ENCODE data around the gene SMIM1.
"Not testable (repeated sequence)": the region's sequence is repeated elsewhere in the genome, so short reads cannot be mapped to it uniquely, and the experiment has no call there.

The SMIM1 gene

DNA sequence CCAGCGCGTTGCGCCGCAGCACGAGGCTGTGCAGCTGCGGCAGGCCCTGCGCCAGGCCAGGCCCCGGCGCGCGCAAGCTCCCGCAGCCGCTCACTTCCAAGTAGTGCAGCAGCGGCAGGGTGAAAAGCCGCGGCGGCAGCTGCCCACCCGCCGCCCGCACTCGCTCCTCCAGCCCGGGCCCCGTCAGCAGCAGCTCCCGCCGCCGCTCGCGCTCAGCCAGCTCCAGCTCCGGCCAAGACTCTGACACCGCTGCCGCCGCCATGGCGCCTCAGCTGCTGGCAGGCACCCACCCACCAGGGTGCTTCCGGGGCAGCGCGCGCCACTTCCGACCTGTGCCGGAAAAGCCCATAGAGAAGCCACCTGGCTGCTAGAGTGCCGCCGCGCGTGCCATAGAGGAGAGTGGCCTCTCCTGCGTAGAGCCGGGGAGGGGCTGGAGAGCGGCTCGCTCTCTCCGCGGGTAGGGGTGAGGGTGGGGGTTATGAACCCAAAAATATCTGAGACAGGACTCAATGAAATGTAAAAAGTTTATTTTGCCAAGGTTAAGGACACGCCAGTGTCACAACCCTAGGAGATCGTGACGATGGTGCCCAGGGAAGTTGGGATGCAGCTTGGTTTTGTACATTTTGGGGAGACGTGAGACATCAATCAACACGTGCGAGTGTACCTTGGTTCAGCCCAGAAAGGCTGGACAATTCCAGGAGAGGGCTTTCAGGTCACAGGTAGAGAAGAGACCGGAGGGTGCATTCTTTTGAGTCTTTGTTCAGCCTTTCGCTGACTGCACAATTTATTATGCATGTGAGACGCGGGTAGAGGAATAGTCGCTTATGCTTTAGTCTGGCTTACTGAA lies 23.9 kb downstream of the SMIM1 start, which contains the start of gene LRRC47:
LRRC47 (minus strand) TSS at position 284 of the 847 bp plus-strand sequence; CDS start at position 262, 22 bp downstream.
- peak; percentile 27 for DNase-seq

DNA sequence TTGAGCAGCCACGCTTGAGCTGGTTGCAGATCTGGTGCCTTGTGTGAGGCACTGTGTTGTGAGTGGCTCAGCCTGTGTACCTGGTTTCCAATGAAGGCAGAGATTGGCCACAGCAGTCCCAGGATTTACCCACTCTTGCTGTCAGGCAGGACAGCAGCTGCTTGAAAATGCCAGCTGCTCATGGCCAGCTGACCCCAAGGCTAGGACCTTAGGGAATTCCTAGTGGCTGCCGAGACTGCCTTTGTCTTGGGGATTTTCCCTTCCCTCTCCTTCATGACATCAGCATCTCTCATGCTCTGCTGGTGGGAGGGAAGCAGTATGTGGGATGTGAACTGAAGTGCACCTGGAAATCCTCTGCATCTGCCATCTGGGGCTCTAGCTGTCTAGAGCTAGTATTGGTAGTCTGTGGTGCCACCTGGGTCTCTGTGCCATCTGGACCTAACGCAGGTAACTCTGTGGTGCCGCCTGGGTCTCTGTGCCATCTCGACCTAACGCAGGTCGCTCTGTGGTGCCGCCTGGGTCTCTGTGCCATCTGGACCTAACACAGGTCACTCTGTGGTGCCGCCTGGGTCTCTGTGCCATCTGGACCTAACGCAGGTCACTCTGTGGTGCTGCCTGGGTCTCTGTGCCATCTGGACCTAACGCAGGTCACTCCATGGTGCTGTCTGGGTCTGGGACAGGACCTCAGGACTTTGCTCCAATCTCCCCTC lies 27.6 kb downstream of the SMIM1 start:
- no peak for DNase-seq

DNA sequence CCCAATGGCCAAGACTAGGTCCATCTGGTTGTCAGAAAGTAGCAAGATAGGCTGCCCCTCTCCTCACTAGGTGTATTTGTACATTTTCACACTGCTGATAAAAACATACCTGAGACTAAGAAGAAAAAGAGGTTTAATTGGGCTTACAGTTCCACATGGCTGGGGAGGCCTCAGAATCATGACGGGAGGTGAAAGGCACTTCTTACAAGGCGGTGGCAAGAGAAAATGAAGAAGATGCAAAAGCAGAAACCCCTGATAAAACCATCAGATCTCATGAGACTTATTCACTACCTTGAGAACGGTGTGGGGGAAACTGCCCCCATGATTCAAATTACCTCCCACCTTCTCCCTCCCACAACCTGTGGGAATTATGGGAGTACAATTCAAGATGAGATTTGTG lies 28.2 kb downstream of the SMIM1 start:
- not testable (repeated sequence) for DNase-seq

DNA sequence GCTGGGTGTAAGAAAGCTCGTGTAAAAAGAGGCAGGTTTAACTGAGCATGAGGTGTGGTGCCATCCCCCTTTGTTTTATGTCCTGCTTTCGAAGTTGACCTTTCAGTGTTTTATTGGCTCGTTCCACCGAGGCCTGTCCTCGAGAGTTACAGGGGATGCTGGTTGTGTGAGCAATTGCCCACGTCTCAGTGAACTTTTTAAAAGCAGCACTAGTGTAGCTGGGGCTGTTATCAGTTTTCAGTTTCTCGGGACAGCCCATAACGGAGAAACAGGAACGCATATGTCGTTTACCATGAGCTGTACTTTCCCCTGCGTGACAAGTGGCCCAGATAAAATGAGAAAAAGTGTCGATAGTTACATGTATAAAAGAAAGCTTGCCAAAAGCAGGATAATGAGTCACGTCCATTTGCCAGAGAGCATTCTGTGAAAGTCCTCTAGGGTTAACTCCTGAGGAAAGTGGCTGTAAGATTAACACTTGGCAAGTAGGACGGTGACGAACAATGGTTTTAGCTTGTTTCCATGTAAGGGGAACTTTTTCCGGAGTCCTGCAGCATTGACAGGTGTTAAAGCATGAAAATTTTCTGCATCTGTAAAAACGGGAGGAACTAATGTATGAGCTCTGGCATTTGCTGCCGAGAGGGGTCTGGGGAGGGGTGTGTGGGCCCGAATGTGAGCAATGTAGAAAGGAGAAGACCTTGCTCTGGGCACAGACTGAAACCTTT lies 31.5 kb downstream of the SMIM1 start:
- DNase-seq, result no peak

DNA sequence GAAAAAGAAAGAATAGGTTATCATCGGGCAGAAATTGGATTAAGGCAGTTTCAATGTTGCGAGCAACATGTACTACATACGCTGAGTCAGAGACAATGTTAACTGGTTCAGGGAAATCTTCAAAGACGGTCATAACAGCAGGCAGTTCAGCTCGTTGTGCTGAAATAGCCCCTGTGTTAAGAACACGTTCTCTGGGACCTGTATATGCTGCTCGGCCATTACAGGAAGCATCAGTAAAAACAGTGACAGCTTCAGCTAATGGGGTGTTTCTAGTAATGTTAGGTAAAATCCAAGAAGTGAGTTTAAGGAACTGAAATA lies 32.0 kb downstream of the SMIM1 start:
- not testable (repeated sequence) for DNase-seq

DNA sequence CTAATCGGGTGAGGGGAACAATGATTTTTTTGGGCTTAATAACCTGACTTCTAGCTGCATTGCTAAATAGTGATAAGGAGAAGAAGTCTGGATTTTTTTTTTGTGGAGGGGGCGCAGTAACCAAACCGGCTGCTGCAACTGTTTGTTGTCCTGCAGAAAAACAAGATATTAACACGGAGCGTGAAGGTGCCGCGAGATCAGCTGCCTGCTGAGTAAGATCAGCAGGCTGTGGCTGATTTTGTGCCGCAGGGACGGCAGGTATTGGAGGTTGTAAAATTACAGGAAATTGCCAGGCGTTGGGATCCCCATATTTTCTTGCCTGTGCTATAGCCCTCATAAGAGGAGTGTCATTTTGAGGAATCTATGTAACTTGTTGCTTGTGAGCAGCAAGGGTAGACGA lies 32.5 kb downstream of the SMIM1 start:
- no peak for DNase-seq

DNA sequence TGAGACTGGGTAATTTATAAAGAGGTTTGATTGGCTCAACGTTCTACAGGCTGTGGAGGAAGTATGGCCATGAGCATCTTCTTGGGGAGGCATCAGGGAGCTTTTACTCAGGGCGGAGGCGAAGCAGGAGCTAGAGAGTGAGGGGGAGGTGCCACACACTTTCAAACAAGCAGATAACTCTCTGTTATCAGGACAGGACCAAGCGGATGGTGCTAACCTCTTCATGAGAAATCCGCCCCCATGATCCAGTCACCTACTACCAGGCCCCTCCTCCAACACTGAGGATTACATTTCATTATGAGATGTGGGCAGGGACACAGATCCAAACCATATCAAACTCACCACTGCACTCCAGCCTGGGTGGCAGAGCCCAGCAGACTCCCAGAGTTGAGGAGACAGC lies 35.2 kb downstream of the SMIM1 start:
- no peak for DNase-seq

DNA sequence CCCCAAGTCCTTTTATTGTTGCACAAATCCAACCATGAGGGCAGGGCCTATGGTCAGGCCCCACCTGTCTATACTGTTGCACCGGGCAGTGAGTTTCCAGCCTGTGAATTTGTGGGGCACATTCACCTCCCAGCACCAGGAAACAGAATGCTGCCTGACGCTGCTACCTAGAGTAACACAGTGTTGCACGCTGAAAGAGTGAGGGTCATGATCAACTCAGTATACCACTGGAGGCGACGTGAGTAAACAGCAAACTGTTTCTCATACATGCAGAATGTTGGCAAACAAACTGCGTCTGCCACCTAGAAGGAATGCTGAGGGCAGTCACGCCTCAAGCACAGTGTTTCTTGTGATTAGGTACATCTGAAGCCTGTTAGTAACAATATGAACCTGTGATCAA lies 37.1 kb downstream of the SMIM1 start:
- no peak for DNase-seq

DNA sequence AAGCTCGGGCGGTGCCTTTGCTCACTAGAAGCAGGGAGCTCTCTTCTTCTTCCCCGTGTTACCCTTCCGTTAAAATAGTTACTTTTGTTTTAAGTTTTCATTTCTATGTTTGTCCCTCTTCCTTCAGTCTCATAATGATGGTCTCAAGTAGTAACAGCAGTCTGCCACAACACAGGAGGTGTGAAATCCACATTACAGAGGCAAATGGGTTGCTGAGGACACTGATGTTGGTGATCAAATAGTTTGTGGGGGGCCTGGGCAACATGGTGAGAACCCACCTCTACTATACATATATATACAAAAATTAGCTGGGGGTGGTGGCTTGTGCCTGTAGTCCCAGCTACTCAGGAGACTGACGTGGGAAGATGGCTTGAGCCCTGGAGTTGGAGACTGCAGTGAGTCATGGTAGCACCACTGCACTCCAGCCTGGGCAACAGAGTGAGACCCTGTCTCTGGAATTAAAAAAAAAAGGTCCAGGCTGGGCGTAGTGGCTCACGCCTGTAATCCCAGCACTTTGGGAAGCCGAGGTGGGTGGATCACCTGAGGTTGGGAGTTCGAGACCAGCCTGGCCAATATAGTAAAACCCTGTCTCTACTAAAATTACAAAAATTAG lies 37.7 kb downstream of the SMIM1 start:
- not testable (repeated sequence) for DNase-seq

DNA sequence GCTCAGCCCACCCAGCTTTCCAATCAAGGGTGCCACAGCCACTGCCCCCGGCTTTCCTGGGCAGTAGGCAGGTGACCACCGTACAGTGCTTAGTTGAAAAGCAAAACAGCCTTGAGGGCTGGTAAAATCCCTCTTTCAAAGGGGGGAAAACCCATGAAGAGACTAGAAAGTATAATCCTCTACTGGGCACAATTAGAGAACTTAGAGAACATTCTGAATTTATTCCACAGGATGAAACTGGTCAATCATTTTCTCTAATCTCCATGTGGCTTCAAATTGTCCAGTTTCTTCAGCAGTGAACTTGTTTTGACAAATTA lies 39.0 kb downstream of the SMIM1 start:
- no peak for DNase-seq

DNA sequence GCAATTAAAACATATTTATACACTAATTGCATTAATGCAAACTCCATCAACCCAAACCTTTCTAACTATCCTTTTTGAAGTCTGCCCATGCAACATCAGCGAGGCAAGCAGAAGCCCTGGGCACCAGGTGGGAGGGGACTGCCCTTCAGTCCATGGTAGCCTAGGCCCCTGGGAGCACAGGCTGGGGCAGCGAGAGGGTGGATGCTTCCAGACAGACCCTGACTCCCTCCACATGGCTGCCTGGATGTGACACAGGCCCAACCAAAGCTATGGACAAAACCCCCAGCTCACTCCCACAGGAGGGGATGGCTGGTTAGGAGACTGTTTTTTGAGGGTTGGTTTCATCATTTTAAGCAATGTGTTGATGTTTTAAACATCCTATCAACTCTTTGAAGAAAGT lies 41.5 kb downstream of the SMIM1 start:
- no peak for DNase-seq

DNA sequence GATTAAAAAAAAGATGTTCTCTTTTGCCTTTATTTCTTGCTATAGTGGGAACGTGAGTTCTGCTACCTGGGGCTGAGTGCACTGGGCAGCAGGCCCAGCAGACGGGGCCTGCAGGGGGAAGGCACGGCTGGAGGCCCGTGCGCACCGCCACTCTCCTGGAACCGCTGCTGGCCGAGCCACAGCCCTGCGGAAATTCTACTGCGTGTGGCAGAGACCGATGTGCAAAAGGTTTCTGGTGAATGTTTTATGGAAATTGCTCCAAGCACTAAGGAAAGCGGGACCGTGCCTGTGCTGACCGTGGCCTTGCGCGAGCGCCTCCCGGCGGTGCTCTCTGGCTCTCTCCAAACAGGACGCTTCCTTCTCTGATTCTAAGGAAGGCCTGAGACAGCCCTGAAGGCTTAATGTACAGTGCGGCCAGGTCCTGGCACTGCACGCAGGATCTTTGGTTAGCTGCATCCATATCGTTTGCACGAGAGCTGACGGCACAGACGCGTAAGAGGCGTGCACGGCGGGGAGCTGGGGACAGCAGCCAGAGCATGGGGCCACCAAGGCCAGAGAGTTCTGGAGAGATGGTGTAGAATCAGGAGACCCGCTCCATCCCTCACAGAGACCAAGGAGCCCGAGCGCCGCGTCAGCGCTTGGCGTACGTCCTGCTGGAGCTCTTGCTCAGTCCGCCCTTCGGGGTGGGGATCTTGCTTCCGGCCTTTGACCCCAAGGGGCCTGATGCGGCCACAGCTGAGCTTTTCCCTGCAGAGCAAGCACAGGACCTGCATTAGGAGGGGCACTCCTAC lies 42.4 kb downstream of the SMIM1 start:
- no peak for DNase-seq

DNA sequence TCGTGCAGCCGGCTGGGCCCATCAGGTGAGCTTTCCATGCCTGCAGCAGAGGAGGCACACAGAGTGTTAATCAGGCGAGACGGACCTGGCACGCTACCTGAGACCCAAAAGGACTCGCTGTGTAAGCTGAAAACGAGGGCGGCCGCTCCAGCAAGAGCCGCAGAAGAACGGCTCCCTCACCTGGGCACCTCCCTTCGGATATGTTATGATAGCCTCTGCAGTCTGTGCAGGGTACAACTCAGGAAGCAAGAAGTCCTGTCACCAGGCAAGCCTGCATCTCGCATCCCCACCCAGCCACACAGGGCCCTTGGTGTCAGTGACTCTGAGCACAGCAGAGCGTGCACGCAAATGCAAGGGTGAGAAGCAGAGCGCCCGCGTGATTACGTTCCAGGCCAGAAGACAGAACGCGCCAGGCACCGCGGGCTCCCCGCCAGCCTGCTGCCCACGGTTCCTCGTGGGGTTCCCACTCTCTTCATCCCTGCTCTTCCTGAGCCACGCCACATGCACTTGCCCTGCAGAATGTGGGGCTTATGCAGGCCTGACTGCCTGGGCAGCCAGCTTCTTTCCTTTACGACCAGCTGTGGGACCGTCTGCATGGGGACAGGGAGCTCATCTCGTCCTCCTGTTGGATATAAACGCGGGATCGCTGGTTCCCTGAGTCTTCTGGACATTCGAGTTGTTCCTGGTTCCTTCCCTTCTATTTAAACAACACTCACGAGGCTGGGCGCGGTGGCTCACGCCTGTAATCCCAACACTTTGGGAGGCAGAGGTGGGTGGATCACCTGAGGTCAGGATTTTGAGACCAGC lies 44.0 kb downstream of the SMIM1 start:
- no peak for DNase-seq

DNA sequence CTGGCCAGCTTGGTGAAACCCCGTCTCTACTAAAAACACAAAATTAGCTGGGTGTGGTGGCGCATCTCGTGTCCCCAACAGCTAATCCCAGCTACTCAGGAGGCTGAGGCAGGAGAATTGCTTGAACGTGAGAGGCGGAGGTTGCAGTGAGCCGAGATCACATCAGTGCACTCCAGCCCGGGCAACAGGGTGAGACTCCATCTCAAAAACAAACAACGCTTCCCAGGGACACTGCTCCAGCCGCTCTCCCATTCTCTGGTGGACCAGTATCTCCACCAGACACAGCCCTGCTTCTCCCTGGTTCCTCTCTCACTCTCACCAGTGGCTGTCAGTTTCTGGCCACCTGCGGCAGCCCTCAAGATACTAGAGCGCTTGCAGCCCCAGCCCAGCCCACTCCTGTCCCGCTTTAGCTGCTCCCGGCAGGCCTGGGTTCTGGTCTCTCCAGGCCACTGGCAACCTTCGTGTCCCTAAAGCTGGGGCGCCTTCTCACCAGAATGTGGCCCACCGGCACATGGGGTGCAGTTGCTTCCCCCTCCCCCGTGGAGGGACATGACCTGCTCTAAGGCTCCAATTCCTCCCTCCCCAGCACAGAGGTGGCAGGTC lies 44.7 kb downstream of the SMIM1 start:
- no peak for DNase-seq

DNA sequence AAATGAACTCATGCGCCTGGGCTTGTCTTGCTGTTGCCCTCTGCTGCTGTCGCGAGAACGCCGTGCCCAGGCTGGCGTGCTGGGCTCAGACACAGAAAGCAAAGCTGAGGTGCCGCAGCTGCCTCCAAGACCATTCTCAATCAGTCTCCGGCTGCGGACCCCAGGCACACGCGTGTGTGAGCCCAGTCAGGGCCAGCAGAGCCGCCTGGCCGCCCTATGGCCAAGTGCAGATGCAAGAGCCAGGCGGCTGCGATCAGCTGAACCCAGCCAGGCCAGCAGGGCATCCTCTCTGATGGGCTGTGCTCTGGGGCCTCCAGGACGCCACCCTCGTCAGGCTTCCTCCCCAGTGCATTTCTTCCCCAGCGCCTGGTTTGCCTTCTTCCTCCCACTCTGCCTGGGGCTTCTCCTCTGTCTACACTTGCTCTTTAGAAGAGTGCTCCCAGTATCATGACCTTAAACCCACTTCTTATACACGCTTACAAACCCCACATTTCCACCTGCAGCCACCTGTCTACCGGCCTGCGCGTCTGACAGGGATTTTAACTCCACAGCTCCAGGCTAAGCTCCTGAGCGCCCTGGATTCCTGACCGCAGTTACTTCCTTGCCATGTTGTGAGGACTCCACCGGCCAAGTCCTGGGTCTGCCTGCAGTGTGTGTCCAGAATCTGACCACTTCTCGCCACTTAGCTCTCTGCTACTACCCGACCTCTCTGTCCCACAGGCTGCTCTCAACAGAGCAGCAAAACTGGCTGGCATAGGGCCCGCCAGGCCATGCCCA lies 45.5 kb downstream of the SMIM1 start:
- no peak for DNase-seq

DNA sequence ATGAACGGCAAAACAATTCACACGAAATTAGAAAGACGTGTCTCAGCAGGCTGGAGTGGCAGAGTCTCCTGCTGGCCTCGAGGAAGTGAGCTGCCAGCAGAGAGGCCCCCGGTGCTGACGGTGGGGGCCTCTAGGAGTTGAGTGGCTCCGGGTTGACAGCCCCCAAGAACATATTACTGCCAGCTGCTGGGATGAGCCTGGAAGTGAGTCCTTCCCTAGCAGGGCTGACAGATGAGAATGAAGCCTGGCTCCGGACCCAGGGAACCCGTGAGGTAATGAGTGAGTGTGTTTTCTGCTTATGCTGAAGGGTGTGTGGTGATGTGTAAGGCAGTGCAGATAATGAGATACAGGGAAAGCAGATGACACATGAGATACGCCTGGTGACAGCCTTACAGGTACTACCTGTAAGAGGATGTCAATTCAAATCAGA lies 47.2 kb downstream of the SMIM1 start:
- DNase-seq, result no peak

DNA sequence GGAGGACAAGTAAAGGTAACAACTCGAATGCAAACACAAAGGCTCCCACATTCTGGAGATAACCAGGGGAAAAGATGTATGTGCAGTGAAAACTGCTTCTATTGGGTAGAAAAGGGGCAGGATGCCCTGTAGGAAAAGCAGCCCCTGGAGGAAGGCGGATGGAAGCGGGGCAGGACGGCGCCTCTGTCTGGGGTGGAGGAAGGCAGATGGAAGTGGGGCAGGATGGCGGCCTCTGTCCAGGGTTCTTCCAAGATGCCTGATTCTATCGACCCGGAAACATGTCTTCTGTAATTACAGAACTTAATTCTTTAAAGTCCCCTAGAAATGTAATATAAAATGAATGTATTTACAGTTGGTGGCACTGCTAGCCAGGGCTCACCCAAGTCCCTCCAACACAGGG lies 47.8 kb downstream of the SMIM1 start:
- no peak for DNase-seq

DNA sequence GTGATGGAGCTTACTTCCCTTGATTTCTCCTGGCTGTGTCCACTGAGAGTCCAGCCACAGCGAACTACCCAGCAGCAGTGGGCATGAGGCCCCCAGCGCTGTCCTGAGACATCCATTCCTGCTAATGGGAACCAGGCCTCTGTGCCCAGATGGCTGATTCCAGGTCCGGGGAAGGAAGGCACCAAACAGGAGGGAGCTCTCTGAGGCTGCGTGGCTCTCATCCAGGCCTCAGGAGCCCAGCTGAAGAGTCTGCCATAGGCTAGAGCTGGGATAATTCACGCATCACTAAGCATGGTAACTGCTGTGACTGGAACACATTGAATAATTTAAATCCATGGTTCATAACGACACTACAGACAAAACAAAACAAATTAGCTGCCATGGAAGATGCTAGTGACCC lies 48.5 kb downstream of the SMIM1 start:
- no peak for DNase-seq

DNA sequence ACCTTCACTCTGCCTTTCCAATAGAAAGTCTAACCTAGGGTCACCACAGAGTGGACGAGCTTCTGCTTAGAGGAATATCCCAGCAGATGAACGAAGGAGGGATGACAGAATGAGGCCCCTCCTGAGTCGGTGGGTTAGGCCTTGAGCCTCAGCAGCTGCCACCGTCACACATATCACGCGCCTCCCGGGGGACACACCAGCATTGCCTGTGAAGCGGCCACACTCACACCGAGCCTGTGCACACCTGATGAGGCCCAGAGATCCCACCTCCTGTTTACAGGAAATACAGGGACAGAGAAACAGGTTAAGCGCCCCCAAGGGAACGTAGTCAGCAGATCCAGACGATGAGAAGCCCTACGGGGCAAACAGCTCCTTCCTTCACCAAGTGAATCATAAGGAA lies 48.9 kb downstream of the SMIM1 start:
- DNase-seq, result no peak

DNA sequence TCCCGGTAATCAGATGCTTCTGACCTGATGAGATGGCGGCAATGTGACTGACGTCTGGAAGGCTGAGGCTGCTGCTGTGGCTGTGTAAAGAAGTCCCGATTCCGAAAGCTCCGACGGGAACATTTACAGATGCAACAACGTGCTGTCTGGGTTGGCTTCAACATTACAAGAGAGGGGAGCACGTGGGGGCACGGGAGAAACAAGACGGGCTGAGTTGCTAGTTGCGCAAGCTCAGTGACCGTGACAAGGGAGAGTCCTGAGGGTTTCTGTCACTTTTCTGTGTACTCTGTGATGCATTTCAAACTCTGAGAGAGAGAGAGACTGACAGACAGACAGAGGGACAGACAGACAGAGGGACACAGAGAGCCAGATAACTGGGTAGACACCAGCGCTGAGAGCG lies 49.4 kb downstream of the SMIM1 start:
- no peak for DNase-seq

DNA sequence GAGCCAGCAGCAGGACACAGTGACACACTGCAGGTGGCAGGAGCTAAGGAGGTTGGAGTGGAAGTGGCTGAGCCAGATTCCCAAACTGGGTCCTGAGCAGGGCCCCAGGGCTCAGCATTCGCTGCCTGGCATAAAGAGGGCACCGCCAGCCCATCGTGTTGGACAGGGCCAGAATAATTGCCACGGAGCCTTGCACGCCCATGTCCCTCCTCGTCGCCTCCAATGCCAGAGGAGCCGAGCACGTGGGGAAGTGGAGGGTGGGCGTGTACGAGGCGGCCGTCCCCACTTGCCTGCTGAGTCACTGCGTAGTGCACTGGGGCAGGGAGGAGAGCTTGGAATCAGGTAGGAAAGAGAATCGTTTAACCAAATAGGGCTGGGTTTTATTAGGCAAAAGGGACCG lies 49.9 kb downstream of the SMIM1 start:
- no peak for DNase-seq

Data from NCI-H510A treated with DMSO at 0.1 percent for 48 hours (cell line).